WERI-Rb-1 (cell line): ENCODE measurements around the gene COG2.

Source experiments
- DNase-seq: peaks from one replicate; pipeline ENCODE4 v3.0.0-alpha.2; 2020
- H3K27ac ChIP-seq: fragments of 250-450 bp; sonication (Bioruptor Pico); 2 replicates; pipeline ENCODE4 v1.5.1; 2020; ENCODE audit warnings: mild to moderate bottlenecking, moderate library complexity
- H3K27me3 ChIP-seq: fragments of 250-450 bp; sonication (Bioruptor Pico); 2 replicates; pipeline ENCODE4 v1.5.1; 2021; ENCODE audit warnings: mild to moderate bottlenecking, low read depth, moderate library complexity; ENCODE audit not compliant: insufficient read depth, severe bottlenecking
- H3K36me3 ChIP-seq: fragments of 250-450 bp; sonication (Bioruptor Pico); 2 replicates; pipeline ENCODE4 v1.5.1; 2020; ENCODE audit warnings: mild to moderate bottlenecking, moderate library complexity
- H3K4me3 ChIP-seq: 2 replicates; pipeline ENCODE4 v1.5.1; 2011; ENCODE audit warnings: low read depth, mild to moderate bottlenecking, control low read depth, low read length
- H3K9me3 ChIP-seq: fragments of 250-450 bp; sonication (Bioruptor Pico); 2 replicates; pipeline ENCODE4 v1.5.1; 2021; ENCODE audit warnings: mild to moderate bottlenecking, moderate library complexity; ENCODE audit not compliant: severe bottlenecking
- TF ChIP-seq, protein P1 (sequence below): IDR thresholded peaks from 2 replicates; pipeline ENCODE4 v1.5.1; 2011; ENCODE audit warnings: low read depth, mild to moderate bottlenecking, control low read depth, inconsistent platforms, low read length

The COG2 gene

DNA sequence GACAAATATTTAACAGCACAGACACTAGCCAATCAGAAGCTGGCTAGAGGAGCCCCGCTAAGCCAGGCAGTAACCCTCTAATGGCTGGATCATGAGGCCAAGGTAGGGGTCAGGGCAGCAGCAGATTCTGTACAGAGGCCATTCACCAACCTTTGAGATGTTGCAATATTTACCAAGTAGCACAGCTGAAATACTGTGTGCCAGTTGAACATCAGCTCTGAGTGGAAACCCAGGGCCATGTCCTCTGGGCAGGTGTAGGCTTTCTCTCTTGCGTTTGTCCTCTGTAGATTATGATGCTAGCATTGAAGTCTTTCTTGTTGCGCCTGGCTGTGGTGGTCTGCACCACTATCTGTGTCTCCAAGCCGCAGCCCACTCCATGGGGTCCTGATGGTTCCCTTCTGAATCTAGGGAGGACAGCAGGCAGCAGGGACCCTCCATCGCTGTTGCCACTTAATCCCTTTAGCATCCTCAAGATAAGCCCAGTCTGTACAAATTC lies 2.5 kb upstream of the COG2 start:
- Histone ChIP-seq H3K27ac (no peak overlapping the region), H3K36me3 (no peaks in the 10 kb centered on the region; the same call in 1 of the 2 replicates), H3K9me3 (peaks cover 2% of the 10 kb centered on the region), H3K4me3 (no peak overlapping the region), H3K27me3 (no peaks in the 10 kb centered on the region)
- TF ChIP-seq, protein P1, sequence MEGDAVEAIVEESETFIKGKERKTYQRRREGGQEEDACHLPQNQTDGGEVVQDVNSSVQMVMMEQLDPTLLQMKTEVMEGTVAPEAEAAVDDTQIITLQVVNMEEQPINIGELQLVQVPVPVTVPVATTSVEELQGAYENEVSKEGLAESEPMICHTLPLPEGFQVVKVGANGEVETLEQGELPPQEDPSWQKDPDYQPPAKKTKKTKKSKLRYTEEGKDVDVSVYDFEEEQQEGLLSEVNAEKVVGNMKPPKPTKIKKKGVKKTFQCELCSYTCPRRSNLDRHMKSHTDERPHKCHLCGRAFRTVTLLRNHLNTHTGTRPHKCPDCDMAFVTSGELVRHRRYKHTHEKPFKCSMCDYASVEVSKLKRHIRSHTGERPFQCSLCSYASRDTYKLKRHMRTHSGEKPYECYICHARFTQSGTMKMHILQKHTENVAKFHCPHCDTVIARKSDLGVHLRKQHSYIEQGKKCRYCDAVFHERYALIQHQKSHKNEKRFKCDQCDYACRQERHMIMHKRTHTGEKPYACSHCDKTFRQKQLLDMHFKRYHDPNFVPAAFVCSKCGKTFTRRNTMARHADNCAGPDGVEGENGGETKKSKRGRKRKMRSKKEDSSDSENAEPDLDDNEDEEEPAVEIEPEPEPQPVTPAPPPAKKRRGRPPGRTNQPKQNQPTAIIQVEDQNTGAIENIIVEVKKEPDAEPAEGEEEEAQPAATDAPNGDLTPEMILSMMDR: no peak
- DNase-seq: no peak

- DNase-seq: no peak
- TF ChIP-seq, protein P1: no peak
- no peaks in the 10 kb centered on the region for H3K27me3 ChIP-seq
- H3K4me3 ChIP-seq: no peak overlapping the region
- H3K36me3 ChIP-seq: peaks cover 4% of the 10 kb centered on the region; the same call in 1 of the 2 replicates
- H3K9me3 ChIP-seq: peaks cover 2% of the 10 kb centered on the region
- no peak overlapping the region for H3K27ac ChIP-seq
Measured at GRCh38 chr1:230641346-230641745, 935 bp upstream of the COG2 start.

- TF ChIP-seq, protein P1: no peak
- Histone ChIP-seq H3K9me3 (peaks cover 2% of the 10 kb centered on the region), H3K4me3 (no peak overlapping the region), H3K36me3 (peaks cover 4% of the 10 kb centered on the region; the same call in 1 of the 2 replicates), H3K27me3 (no peaks in the 10 kb centered on the region), H3K27ac (no peak overlapping the region)
- no peak for DNase-seq
Measured at GRCh38 chr1:230641900-230642262, 400 bp upstream of the COG2 start.

- DNase-seq: no peak
- Histone ChIP-seq H3K9me3 (peaks cover 2% of the 10 kb centered on the region), H3K36me3 (peaks cover 4% of the 10 kb centered on the region; the same call in 1 of the 2 replicates), H3K27ac (no peak overlapping the region), H3K4me3 (no peak overlapping the region), H3K27me3 (no peaks in the 10 kb centered on the region)
- TF ChIP-seq, protein P1: no peak
Measured at GRCh38 chr1:230643908-230644307, 1.6 kb downstream of the COG2 start.

- no peaks in the 10 kb centered on the region for H3K27me3 ChIP-seq
- no peak overlapping the region for H3K4me3 ChIP-seq
- H3K27ac ChIP-seq: no peak overlapping the region
- peaks cover 4% of the 10 kb centered on the region; the same call in 1 of the 2 replicates for H3K36me3 ChIP-seq
- no peak for DNase-seq
- TF ChIP-seq, protein P1: no peak
- H3K9me3 ChIP-seq: peaks cover 1% of the 10 kb centered on the region
Measured at GRCh38 chr1:230646710-230647302, 4.5 kb downstream of the COG2 start.

DNA sequence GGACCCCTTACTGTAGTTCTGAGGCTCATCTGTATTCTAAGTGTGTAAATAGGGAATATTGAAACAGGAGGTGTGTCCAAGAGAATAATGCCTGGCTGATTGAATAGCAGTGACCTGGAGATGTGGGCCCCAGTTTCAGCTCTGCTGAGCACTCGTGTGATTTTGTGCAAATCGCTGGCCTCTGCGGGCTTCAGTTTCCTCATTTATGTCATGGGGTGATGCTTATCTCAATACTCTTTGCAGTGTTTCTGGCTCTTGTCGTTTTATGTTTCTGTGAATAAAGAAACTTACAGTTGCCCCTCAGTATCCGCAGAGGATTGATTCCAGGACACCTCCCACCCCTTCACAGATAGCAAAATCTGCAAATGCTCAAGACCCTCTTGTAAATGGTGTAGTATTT lies 5.0 kb downstream of the COG2 start:
- no peaks in the 10 kb centered on the region for H3K9me3 ChIP-seq
- H3K4me3 ChIP-seq: no peak overlapping the region
- no peak for DNase-seq
- H3K27ac ChIP-seq: no peak overlapping the region
- H3K36me3 ChIP-seq: peaks cover 4% of the 10 kb centered on the region; the same call in 1 of the 2 replicates
- H3K27me3 ChIP-seq: no peaks in the 10 kb centered on the region
- TF ChIP-seq, protein P1: no peak
